HG03432 (cell line): ENCODE results near the gene CSRNP2.
"Not testable (repeated sequence)": the region's sequence is repeated elsewhere in the genome, so short reads cannot be mapped to it uniquely, and the experiment has no call there.

Experiments
- ATAC-seq: cut with Tn5 transposase; IDR thresholded peaks from one replicate; pipeline ENCODE4 v1.9.1; 2021; ENCODE audit warnings: mild to moderate bottlenecking, moderate library complexity; ENCODE audit not compliant: unreplicated experiment

The CSRNP2 gene

DNA sequence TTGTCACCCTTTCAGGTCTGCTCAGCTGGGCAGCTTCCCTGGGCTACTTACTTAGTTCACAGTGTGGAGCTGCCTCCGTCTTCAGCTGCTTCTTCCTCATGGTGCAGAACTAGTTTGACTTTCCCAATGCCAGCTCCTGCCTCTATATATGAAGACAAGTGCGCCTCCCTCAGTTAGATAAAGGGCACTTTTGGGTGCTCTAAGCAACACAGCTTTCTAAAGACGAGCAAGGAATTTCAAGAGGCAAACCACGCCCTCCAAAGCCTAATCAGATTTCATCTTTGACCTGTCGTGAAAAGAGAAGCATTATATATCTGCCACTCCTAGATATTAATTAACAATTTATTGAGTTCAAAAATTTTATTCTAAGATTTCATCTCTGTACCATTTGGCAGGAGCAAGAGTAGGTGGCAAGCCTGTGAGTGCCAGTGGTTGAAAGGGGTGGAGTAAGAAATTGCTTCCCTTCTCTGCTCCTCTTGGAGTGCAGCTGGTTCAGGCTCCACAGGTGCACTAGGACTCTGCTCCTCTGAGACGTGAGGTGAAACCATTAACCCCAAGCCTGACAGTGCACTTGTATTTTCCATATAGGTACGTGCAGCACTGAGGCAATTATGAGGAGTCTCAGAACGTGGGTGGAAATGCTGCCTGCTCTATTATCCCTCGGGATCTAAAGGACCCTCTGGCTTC is 55.1 kb downstream of the CSRNP2 start:
- no peak for ATAC-seq

DNA sequence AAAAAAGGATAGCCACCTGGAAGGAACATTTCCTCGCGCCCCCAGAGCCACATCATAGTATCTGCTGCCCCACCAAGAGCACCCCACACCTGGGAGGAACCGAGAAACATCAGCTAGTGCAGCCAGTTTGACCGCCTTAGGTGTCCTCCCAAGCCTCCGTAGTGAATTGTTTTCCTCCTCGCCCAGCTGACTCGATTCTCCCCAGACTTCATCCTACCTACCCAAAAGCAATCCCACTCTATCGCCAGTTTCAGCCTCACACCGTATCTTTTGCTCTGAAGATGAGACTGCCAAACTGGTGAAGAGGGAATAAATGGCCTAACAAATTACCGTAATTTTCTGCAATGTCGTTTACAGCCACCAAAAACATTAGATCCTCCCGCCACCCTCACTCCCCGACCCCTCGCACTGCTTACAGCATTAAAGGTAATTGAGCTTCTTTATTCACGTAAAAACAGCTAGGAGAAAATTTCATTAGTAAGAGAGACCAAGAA is 56.0 kb downstream of the CSRNP2 start:
- no peak for ATAC-seq

DNA sequence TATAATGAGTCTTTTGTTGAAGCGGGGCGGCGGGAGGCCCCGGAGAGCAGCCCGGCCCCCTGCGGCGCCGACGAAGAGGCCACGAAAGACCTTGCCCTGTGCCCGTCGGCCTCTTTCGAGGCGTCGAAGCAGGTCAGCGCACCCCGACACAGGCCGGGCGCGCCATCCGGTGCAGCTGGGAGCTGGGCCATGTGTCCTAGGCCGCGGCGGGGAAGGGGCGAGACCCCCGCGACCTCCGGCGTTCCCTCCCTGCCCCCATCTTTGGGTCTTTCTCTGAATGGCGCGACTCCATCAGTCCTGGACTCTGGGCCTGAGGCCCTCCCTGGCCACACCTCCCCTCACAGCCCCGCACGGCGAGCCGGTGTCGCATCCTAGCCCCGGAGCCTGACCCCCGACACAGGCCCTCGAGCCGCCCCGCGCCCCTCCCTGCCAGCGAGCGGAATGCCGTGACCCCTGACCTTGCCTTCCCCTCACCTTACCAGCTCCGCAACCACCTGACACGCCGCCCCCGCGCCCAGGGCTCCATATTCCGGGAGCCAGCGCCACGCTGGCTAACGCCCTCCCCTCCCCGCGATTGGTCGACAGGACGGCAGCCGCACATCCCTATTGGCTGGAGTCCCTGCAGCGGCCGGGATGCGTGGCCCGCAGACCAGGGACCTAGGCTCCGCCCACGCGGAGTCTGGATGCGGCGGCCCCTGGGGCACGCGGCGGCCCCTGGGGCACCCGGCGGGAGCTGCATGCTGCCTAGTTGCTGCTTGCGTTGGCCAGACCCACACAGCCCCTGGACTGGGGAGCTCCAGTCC is 57.4 kb downstream of the CSRNP2 start, which contains the start of gene SLC11A2:
Gene SLC11A2 (minus strand): TSS at position 549 of the 803 bp plus-strand sequence. CDS start 15,656 bp downstream, outside the sequence.
- peak; percentile 93 for ATAC-seq

DNA sequence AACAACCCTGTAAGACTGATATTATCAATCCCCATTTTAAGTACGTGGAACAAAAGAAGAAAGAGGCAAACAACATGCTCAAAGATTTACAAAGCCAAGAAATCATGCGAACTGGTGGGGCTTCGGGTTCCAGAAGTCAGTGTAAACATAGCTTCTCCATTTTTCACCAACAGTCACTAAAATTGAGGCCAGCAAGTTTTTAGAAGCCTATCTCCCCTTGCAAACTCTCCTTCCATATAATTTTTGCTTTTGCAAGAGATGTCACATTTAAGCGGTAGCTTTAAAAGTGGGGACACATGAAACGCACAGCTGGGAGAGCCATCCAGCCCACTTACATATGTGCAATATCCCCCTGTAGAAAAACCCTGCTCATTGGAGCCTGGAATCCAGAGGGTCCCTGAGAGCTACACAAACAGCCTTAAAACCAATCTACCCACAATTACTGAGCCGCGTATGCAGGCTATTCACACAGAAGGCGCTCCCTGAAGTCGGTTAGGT is 58.0 kb downstream of the CSRNP2 start:
- no peak for ATAC-seq

DNA sequence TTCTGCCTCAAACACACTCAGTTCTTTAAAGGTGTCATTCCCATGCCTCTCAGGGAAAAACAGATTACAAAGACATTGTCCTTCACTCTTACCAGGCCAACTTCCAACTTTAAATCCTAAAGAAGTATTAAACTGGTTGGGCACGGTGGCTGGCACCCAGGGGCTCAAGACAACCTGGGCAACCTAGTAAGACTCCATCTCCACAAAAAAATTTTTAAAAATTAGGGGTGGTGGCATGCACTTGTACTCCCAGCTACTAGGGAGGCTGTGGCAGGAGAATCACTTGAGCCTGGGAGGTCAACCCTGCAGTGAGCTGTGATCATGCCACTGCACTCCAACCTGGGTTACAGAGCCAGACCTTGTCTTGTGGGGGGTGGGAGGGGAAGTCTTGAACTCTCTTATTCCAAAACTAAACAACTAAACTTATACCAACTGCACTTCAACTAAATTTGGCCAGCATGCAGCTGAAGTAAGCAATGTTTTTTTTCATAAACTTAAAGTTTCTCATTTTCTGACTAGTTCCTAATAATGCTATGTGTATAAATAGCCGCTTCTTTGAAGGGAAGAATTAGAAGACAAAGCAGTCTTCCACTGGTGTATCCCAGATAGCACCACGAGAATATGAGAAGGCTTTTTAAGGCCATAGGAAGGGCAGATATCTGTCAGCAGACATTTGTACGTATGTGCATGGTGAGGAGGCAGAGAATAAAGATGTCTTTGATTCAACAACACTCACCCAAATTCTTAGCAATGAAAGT is 59.6 kb downstream of the CSRNP2 start:
- no peak for ATAC-seq

DNA sequence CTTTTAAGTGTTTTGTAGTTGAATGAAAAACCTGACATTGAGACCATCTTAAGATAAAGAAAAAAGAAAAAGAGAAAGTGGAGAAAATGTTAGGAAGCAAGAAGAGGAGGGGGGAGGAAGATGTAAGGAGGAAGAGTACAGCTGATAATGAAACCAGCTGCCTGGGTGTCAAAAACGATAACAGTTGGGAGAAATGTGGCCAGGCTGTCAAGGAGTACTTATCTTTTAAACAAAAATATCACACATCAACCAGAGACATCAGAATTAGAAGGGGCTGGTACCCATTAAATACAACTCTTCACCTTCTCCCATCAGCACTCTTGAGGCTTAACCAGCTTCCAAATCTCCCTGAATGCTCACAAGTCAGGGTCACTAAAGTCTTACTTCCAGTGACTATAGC is 61.7 kb downstream of the CSRNP2 start:
- no peak for ATAC-seq

DNA sequence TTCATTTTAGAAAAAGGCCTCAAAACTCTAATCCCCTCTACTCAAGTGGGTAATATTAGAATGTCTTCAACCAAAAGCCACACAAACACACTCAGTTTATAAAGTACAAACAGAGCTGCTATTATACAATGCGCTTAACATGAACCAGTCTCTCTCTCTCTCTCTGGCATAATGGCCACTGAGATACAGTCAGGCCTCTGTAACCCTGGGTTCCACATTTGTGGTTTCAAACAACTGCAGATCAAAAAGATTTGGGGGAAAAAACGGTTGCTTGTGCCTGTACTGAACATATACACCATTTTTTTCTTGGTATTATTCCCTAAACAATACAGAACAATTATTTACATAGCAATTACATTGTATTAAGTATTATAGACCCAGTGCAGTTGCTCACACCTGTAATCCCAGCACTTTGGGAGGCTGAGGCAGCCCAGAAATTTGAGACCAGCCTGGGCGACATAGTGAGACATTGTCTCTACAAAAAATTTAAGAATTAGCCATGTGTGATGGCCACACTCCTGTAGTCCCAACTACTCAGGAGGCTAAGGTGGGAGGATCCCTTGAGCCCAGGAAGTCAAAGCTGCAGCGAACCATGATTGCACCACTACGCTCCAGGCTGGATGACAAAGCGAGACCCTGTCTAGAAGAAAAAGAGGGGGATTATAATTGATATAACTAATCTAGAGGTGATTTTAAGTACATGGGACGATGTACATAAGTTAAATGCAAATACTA is 62.8 kb downstream of the CSRNP2 start:
- no peak for ATAC-seq

DNA sequence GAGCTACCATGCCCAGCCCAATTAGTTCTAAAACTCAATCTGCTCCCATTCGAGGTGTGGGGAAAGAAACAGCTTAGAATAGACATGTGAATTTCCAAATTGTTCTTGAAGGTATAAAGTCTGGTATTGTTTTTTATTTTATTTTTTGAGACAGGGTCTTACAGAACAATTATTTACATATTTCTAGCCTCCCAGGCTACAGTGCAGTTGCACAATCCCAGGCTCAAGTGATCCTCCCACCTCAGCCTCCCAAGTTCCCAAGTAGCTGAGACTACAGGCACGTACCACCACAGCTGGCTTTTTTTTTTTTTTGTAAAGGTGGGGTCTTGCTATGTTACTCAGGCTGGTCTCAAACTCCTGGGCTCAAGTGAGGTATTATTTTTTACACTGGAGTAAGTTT is 63.5 kb downstream of the CSRNP2 start:
- no peak for ATAC-seq

DNA sequence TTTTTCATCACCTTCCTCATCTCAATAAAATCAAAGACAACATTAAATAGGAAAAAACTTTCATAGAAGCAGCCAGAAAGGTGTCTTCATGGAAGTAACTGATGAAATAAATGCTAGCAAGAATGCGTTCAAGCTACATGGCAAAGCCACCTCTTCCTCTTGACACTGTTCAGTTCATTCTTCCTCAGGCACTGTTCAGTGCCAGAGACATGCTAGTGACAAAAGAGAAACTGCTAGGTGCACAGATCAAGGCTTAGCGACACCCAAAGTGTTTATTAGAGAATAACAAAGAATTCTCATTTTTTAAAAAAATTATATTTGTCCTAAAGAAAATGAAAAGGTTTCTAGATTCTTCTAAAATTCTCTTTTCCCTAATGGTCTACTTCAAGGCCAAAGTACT is 64.4 kb downstream of the CSRNP2 start:
- ATAC-seq: no peak

DNA sequence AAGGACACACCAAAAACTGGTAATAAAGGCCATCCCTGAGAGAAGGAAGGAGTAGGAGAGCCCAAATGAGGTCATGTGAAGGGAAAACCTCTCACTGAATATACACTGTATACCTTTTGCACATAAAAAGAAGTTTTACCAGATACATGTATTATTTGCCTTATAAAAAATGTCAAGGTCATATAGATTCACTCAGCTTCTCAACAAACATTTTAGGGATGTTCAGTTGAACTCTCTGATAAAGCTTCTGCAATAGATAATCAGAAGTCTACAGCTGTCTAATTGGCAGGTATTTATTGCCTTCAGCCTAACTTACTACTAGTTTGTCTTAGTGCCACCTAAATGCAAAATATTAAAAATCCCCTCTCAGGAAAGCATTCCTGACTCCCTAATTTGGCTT is 65.9 kb downstream of the CSRNP2 start:
- ATAC-seq: no peak

DNA sequence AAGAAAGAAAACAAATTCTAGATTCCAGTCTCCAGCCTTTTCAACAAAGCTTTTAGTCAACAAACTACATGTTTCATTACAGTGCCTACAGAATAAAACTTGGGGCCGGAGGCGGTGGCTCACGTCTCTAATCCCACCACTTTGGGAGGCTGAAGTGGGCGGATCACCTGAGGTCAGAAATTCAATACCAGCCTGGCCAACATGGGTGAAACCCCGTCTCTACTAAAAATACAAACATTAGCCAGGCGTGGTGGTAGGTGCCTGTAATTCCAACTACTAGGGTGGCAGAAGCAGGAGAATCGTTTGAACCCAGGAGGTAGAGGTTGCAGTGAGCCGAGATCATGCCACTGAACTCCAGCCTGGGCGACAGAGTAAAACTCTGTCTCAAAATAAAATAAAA is 68.9 kb downstream of the CSRNP2 start:
- ATAC-seq: not testable (repeated sequence)

DNA sequence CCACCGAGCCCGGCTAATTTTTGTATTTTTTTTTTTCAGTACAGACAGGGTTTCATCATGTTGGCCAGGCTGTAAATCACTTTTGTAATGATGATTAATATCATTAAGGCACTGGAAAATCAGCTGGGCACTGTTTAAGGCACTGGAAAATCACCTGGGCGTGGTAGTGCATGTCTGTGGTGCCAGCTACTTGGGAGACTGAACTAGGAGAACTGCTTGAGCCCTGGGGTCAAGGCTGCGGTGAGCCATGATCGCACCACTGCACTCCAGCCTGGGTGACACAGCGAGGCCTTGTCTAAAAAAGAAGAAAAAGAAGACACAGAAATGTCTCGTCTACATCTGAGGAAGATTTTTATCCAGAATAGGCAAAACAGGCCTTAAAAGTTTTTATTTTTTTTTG is 70.0 kb downstream of the CSRNP2 start:
- ATAC-seq: no peak

DNA sequence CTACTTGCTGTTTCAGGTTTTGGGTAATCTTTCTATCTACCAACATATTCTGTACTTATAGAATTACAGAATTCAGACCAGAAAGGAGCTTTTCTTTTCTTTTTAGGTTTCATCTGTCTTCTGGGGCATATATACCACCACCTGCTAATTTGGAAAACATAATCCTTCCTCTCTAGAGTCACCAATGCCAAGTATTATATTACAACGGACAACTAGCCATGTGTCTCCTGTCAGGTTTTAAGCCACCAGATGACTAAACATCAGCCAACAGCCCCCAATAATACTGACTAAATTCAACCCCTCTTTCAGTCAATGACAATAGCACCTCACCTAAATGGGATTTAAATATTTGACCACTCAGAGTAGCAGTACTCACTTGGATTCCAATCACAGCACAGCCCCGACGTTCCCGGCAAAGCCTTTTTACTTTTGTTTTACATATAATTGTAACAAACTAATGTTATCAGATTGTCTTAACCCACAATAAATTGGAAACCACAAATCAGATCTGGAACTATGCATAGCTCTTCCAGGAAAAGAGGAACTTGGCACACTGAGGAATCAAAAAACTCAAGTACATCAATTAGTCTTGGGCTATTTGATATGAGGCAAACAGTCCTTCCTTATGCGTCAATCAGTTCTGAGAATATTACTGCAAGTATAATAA is 70.7 kb downstream of the CSRNP2 start:
- ATAC-seq: no peak

DNA sequence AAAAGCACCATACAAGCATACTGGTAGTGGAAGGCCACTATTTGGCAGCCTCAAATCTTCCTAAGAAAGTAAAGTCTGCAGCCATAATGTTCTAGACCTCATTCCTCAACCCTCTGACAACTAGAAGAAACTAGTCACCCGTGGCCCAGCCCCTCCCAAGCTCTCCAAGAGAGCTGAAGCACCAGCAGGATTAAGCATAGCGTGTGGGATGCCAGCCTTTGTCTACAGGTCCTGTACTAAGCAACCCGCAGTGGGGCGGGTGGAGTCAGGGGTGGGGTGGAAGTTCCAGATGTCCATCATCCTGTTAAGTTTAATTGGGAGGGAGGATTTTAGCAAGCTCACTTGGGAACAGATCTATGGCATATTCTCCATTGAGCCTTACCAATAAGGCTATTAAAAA is 71.4 kb downstream of the CSRNP2 start:
- no peak for ATAC-seq
